ENCODE data around the gene HSD11B2. TPM values are rescaled to one million over a fixed set of nuclear protein-coding genes. Genes with fewer than 3 reads are reported as not detected.

The HSD11B2 gene
- total and polyA plus RNA-seq, 10 of the 15 experiments (the other 5 are each of a cell fraction or from before 2014, with no cell fraction given) = 0.09 to 0.34 (median 0.21) TPM; not detected in 2

- SMC1A ChIA-PET (ENCODE audit: uncharacterized antibody, unreplicated experiment) = no interaction called here
- WGBS (ENCODE audit: insufficient coverage, insufficient replicate concordance, low lambda C conversion rate, missing lambda C conversion rate) = 50% methylated on average over 15 of the region's 15 CpGs
- H3K4me1 ChIP-seq (ENCODE audit: control insufficient read depth, insufficient read depth, low read length) = no peaks in the 10 kb centered on the region
- in situ Hi-C loops (cut with MboI) = no loop called here
- no peaks in the 10 kb centered on the region for H3K79me2 ChIP-seq (ENCODE audit: control insufficient read depth, insufficient read depth, low read length)
- POLR2A ChIA-PET = no interaction called here
- FAIRE-seq = no peak
- RAD21 ChIA-PET (ENCODE audit: unreplicated experiment) = no interaction called here
- no peak for DNase-seq (ENCODE audit: low read depth, low spot score)
- H3K4me3 ChIP-seq = no peak overlapping the region
- CTCF ChIA-PET = interaction anchor here (0.5 kb wide), 1 partner anchor 21 kb away, joined by 4 read pairs; no protein-coding TSS in a partner anchor
- H3K27me3 ChIP-seq (replicated peaks in 1 of 2; ENCODE audit: control insufficient read depth in 2 of 2, insufficient read depth in 2 of 2, low read length in 1 of 2) = peaks cover 6 to 17% of the 10 kb centered on the region in 2 experiments
- no peak overlapping the region for H3K4me2 ChIP-seq (ENCODE audit: control insufficient read depth, insufficient read depth)
- H3K27ac ChIP-seq (ENCODE audit: control insufficient read depth, insufficient read depth) = no peak overlapping the region
- H2AFZ ChIP-seq (ENCODE audit: control insufficient read depth, low read depth, low read length) = no peak overlapping the region
- peak; percentile 18 for ATAC-seq
- TF ChIP-seq, protein P1, sequence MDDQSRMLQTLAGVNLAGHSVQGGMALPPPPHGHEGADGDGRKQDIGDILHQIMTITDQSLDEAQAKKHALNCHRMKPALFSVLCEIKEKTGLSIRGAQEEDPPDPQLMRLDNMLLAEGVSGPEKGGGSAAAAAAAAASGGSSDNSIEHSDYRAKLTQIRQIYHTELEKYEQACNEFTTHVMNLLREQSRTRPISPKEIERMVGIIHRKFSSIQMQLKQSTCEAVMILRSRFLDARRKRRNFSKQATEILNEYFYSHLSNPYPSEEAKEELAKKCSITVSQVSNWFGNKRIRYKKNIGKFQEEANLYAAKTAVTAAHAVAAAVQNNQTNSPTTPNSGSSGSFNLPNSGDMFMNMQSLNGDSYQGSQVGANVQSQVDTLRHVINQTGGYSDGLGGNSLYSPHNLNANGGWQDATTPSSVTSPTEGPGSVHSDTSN (IDR thresholded peaks at IDR 0.05; ENCODE audit: insufficient replicate concordance, low read depth, low read length) = no peak
- TF ChIP-seq, protein P2, sequence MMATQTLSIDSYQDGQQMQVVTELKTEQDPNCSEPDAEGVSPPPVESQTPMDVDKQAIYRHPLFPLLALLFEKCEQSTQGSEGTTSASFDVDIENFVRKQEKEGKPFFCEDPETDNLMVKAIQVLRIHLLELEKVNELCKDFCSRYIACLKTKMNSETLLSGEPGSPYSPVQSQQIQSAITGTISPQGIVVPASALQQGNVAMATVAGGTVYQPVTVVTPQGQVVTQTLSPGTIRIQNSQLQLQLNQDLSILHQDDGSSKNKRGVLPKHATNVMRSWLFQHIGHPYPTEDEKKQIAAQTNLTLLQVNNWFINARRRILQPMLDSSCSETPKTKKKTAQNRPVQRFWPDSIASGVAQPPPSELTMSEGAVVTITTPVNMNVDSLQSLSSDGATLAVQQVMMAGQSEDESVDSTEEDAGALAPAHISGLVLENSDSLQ (IDR thresholded peaks at IDR 0.05) = no peak
- TF ChIP-seq SMARCA5 (IDR thresholded peaks at IDR 0.05) (no peak), CREM (IDR thresholded peaks at IDR 0.05; ENCODE audit: low read depth) (no peak), CBX5 (IDR thresholded peaks at IDR 0.05; ENCODE audit: low read depth) (no peak), MEF2A (IDR thresholded peaks at IDR 0.05; ENCODE audit: insufficient read depth, low read depth, low read length) (no peak), ETV6 (conservative IDR thresholded peaks at IDR 0.05 in 1 of 2, IDR thresholded peaks at IDR 0.05 in 1 of 2; ENCODE audit: borderline replicate concordance in 1 of 2, low read depth in 1 of 2) (no peak), TCF7 (IDR thresholded peaks at IDR 0.05; ENCODE audit: borderline replicate concordance) (no peak), NFXL1 (IDR thresholded peaks at IDR 0.05; ENCODE audit: borderline replicate concordance) (no peak)
- no peak overlapping the region for H3K9ac ChIP-seq (ENCODE audit: control insufficient read depth, insufficient read depth, low read length)
- H3K9me3 ChIP-seq (replicated peaks; ENCODE audit: control insufficient read depth, insufficient read depth, low read length) = no peaks in the 10 kb centered on the region
- H4K20me1 ChIP-seq (ENCODE audit: control insufficient read depth, insufficient read depth) = no peaks in the 10 kb centered on the region
- BruUV-seq (replicated peaks) = no TSS peak
- intact Hi-C loops (cut with micrococcal nuclease; ENCODE audit: unreplicated experiment) = no loop called here
- no peaks in the 10 kb centered on the region for H3K36me3 ChIP-seq (ENCODE audit: control insufficient read depth in 2 of 2, insufficient read depth in 2 of 2, low read length in 1 of 2)
These were observed 39.3 kb upstream of the HSD11B2 start for GRCh38 chr16:67391424-67392300.
